Measurements from ENCODE around the gene CMAS.

The CMAS gene

DNA sequence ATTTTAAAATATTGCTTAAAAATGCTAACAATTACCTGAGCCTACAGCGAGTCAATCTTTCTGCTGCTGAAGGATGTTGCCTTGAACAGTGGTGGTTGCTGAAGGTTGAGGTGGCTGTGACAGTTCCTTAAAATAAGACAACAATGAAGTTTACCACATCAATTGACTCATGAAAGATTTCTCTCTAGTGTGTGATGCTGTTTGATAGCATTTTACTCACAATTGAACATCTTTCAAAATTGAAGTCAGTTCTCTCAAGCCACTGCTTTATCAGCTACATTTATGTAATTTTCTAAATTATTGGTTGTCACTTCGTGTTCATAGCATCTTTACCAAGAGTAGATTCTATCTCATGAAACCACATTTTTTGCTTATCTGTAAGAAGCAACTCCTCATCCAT lies 20.3 kb downstream of the CMAS start:
- H3K9ac ChIP-seq (ENCODE audit: low read depth, low read length), result no peak overlapping the region
- TF ChIP-seq, protein P1, sequence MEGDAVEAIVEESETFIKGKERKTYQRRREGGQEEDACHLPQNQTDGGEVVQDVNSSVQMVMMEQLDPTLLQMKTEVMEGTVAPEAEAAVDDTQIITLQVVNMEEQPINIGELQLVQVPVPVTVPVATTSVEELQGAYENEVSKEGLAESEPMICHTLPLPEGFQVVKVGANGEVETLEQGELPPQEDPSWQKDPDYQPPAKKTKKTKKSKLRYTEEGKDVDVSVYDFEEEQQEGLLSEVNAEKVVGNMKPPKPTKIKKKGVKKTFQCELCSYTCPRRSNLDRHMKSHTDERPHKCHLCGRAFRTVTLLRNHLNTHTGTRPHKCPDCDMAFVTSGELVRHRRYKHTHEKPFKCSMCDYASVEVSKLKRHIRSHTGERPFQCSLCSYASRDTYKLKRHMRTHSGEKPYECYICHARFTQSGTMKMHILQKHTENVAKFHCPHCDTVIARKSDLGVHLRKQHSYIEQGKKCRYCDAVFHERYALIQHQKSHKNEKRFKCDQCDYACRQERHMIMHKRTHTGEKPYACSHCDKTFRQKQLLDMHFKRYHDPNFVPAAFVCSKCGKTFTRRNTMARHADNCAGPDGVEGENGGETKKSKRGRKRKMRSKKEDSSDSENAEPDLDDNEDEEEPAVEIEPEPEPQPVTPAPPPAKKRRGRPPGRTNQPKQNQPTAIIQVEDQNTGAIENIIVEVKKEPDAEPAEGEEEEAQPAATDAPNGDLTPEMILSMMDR (IDR thresholded peaks at IDR 0.05; ENCODE audit: borderline replicate concordance, extremely low read depth, low read length, poor library complexity, severe bottlenecking), result no peak
- no peak for TF ChIP-seq EZH2 (IDR thresholded peaks at IDR 0.05; ENCODE audit: borderline replicate concordance, low read depth, low read length, severe bottlenecking)
- peaks cover 36% of the 10 kb centered on the region; the same call in 1 of the 2 replicates for H3K36me3 ChIP-seq (ENCODE audit: insufficient read depth, low read length)
- H3K27me3 ChIP-seq (ENCODE audit: insufficient read depth, low read length, poor library complexity), result no peaks in the 10 kb centered on the region
- no peaks in the 10 kb centered on the region for H4K20me1 ChIP-seq (ENCODE audit: insufficient read depth, low read length)
- H3K4me2 ChIP-seq (ENCODE audit: insufficient read depth, low read length), result no peak overlapping the region
- no peak for DNase-seq
- H3K4me3 ChIP-seq (ENCODE audit: low read depth in 1 of 2, low read length in 2 of 2), result no peak overlapping the region
- no peaks in the 10 kb centered on the region for H3K4me1 ChIP-seq (ENCODE audit: insufficient read depth, low read length)
- no peaks in the 10 kb centered on the region for H3K9me3 ChIP-seq (ENCODE audit: insufficient read depth, low read length, severe bottlenecking)
- H3K79me2 ChIP-seq (ENCODE audit: insufficient read depth, low read length), result no peaks in the 10 kb centered on the region
- H3K27ac ChIP-seq (ENCODE audit: low read length), result no peak overlapping the region
- H2AFZ ChIP-seq (ENCODE audit: low read depth, low read length), result no peak overlapping the region
- ATAC-seq (ENCODE audit: insufficient read depth, low read depth), result peak; percentile 47; the same call in 2 of the 3 replicates

DNA sequence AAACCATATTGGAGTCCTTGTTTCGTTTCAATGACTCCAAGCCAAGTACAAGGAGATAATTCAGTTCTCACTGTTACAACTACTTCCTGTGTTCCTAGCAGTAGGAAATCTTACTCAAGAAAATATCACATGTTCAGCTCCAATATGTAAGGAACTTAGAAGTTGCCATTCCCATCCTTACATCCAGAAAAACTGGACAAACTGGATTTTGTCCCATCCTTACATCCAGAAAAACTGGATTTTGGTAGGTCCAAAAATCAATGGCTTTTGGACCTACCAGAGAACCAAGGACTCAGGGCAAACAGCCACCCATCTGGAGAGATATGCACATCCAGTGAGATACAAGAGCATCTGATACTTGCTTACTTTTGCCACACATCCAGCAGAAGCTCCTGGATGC lies 23.8 kb downstream of the CMAS start:
- Histone ChIP-seq H3K4me1 (ENCODE audit: insufficient read depth, low read length) (no peaks in the 10 kb centered on the region), H3K9ac (ENCODE audit: low read depth, low read length) (no peak overlapping the region), H3K9me3 (ENCODE audit: insufficient read depth, low read length, severe bottlenecking) (peaks cover 6% of the 10 kb centered on the region), H3K4me3 (ENCODE audit: low read depth in 1 of 2, low read length in 2 of 2) (no peak overlapping the region), H3K4me2 (ENCODE audit: insufficient read depth, low read length) (no peak overlapping the region), H3K27me3 (ENCODE audit: insufficient read depth, low read length, poor library complexity) (no peaks in the 10 kb centered on the region), H3K79me2 (ENCODE audit: insufficient read depth, low read length) (no peaks in the 10 kb centered on the region), H3K36me3 (ENCODE audit: insufficient read depth, low read length) (peaks cover 16% of the 10 kb centered on the region; the same call in 1 of the 2 replicates), H4K20me1 (ENCODE audit: insufficient read depth, low read length) (no peaks in the 10 kb centered on the region), H2AFZ (ENCODE audit: low read depth, low read length) (no peak overlapping the region), H3K27ac (ENCODE audit: low read length) (no peak overlapping the region)
- TF ChIP-seq, protein P1 (IDR thresholded peaks at IDR 0.05; ENCODE audit: borderline replicate concordance, extremely low read depth, low read length, poor library complexity, severe bottlenecking), result no peak
- no peak for TF ChIP-seq EZH2 (IDR thresholded peaks at IDR 0.05; ENCODE audit: borderline replicate concordance, low read depth, low read length, severe bottlenecking)
- DNase-seq (no peak), ATAC-seq (ENCODE audit: insufficient read depth, low read depth) (no peak)

DNA sequence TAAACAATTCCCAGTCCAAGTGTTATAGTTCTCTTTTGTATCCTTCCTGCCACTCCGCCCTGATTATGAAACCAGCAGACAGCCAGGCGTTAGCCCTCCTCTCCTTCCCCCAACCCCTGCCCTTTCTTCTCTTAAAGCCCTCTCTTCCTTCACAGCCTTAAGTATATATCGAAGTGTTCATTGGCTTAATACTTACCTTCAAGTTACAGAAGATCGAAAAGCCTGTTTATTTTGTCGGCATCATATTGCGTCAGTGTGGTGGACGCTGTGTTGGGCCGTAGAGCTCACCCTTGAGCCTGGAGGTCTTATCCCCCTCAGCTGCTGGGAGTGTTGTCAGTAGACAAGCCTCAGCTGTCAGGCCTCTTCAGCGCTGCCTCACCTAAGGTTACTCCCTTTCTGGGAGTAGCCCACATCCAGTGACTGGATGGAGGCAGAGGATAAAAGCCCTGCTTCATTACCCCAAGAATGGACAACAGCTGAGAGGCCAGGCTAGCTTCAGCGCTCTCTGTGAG lies 36.2 kb downstream of the CMAS start:
- Histone ChIP-seq H3K9ac (ENCODE audit: low read depth, low read length) (no peak overlapping the region), H3K9me3 (ENCODE audit: insufficient read depth, low read length, severe bottlenecking) (no peaks in the 10 kb centered on the region), H3K27me3 (ENCODE audit: insufficient read depth, low read length, poor library complexity) (no peaks in the 10 kb centered on the region), H3K4me3 (ENCODE audit: low read depth in 1 of 2, low read length in 2 of 2) (no peak overlapping the region), H3K4me2 (ENCODE audit: insufficient read depth, low read length) (no peak overlapping the region), H3K27ac (ENCODE audit: low read length) (no peak overlapping the region), H4K20me1 (ENCODE audit: insufficient read depth, low read length) (no peaks in the 10 kb centered on the region), H2AFZ (ENCODE audit: low read depth, low read length) (no peak overlapping the region), H3K36me3 (ENCODE audit: insufficient read depth, low read length) (no peaks in the 10 kb centered on the region), H3K4me1 (ENCODE audit: insufficient read depth, low read length) (no peaks in the 10 kb centered on the region), H3K79me2 (ENCODE audit: insufficient read depth, low read length) (no peaks in the 10 kb centered on the region)
- DNase-seq (no peak), ATAC-seq (ENCODE audit: insufficient read depth, low read depth) (no peak)
- TF ChIP-seq, protein P1 (IDR thresholded peaks at IDR 0.05; ENCODE audit: borderline replicate concordance, extremely low read depth, low read length, poor library complexity, severe bottlenecking), result no peak

DNA sequence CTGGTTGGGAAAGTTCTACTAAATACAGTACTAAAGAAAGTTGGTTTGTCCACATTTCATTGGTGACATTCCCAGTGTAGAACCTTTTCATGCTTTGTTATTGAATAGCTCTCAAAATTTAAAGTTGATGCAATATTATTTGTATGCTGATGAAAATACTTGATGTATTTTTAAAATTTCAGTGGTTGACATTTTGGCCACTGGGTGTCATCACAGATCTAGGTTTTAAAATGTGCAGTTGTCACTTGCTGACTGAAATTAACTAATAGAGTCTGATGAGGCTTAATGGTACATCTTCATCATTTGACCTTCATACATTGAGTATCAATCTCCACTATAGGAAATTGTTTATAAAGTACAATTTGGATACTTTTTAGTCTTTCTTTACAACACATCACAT lies 37.1 kb downstream of the CMAS start:
- Histone ChIP-seq H3K9ac (ENCODE audit: low read depth, low read length) (no peak overlapping the region), H3K27ac (ENCODE audit: low read length) (no peak overlapping the region), H4K20me1 (ENCODE audit: insufficient read depth, low read length) (no peaks in the 10 kb centered on the region), H3K36me3 (ENCODE audit: insufficient read depth, low read length) (no peaks in the 10 kb centered on the region), H3K79me2 (ENCODE audit: insufficient read depth, low read length) (no peaks in the 10 kb centered on the region), H3K4me3 (ENCODE audit: low read depth in 1 of 2, low read length in 2 of 2) (no peak overlapping the region), H3K27me3 (ENCODE audit: insufficient read depth, low read length, poor library complexity) (no peaks in the 10 kb centered on the region), H3K4me1 (ENCODE audit: insufficient read depth, low read length) (no peaks in the 10 kb centered on the region), H3K9me3 (ENCODE audit: insufficient read depth, low read length, severe bottlenecking) (no peaks in the 10 kb centered on the region), H2AFZ (ENCODE audit: low read depth, low read length) (no peak overlapping the region), H3K4me2 (ENCODE audit: insufficient read depth, low read length) (no peak overlapping the region)
- no peak for DNase-seq
- ATAC-seq (ENCODE audit: insufficient read depth, low read depth), result no peak; the same call in 2 of the 3 replicates
- TF ChIP-seq EZH2 (IDR thresholded peaks at IDR 0.05; ENCODE audit: borderline replicate concordance, low read depth, low read length, severe bottlenecking), result no peak
- TF ChIP-seq, protein P1 (IDR thresholded peaks at IDR 0.05; ENCODE audit: borderline replicate concordance, extremely low read depth, low read length, poor library complexity, severe bottlenecking), result peak; percentile 54
